ENCODE data around the gene KCNQ2.
A peak's percentile ranks its signal among the peaks of the same experiment; 100 is the strongest.
"Not testable (repeated sequence)": the region's sequence is repeated elsewhere in the genome, so short reads cannot be mapped to it uniquely, and the experiment has no call there.

The KCNQ2 gene

DNA sequence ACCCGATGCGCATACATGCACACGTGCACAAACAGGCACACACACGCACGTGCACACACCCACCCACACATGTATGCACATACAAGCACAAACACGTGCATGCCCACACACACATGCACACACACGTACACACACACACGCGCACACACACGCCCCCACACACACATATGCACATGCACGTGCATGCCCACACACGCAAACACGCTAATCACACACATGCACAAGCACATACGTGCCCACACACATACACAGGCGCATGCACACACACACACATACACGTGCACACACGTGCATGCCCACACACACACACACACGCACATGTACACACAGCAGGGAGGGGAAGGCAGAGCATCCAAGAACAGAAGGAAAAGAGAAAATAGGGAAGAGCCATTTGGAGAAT is 84.5 kb downstream of the KCNQ2 start:
- DNase-seq (ENCODE audit: low read depth in 1 of 2, low spot score in 1 of 2), result no peak

GRCh38 chr20:63387393-63387792 is 85.1 kb downstream of the KCNQ2 start:
- no peak for DNase-seq (ENCODE audit: low read depth in 1 of 2, low spot score in 1 of 2)

- no peak for DNase-seq (ENCODE audit: low read depth in 1 of 2, low spot score in 1 of 2)
Measured at GRCh38 chr20:63386491-63386890, 86.0 kb downstream of the KCNQ2 start.

DNA sequence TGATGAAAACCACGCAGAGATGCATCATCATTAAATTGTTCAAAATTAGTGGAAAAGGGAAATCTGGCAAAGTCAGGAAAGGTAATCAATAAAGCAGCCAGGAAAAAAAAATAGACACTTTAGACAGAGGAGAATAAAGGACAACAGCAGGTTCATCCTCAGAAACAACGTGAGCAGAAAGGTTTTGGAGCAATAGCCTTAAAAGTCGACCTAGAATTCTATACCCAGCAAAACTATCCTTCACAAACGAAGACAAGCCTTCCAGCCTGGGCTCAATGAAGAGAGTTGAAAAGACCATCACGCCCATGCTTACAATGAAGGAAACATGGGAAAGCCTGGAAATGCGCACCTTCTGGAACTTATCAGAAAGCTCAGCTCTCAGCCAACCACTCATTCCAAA is 86.6 kb downstream of the KCNQ2 start:
- no peak for DNase-seq (ENCODE audit: low read depth in 1 of 2, low spot score in 1 of 2)

DNA sequence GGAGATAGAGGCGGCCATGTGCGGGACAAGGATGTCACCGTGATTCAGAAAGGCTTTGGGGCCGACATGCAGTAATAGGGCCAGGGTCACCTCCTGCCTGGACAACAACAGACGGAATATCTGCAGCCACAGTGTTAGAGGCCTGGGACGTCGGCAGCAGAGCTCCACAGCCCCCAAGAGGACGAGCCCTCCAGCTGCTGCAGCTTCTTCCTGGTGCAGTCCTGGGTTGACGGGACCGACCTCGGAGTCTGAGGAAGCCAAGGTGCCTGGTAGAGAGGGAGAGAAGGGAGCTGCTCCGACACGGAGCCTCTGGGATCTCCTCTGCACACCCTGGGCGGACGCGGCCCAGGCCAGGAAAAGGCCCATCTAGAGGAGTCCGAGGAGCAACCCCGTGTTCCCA is 88.1 kb downstream of the KCNQ2 start:
- no peak for DNase-seq (ENCODE audit: low read depth in 1 of 2, low spot score in 1 of 2)

DNA sequence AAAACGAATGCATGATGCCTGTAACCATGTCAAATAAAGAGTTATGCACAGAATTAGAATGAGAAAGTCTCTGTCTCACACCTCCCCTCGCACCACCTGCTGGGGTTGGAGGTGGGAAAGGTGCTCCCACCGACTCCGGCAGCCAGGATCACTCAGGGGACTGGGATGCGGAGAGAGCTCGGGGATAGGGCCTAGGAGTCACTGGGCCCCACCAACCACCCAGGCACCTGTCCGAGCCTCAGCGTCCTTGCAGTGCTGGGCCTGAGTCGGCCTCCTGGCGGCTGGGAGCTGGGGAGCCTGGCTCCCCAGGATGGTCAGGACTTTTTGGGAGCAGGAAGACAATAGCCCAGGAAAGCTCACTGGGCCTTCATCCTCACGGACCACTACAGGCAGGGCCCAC is 88.9 kb downstream of the KCNQ2 start:
- DNase-seq (ENCODE audit: low read depth in 1 of 2, low spot score in 1 of 2), result no peak

GRCh38 chr20:63382551-63383300 is 89.7 kb downstream of the KCNQ2 start:
- no peak for DNase-seq (ENCODE audit: low read depth in 1 of 2, low spot score in 1 of 2)

DNA sequence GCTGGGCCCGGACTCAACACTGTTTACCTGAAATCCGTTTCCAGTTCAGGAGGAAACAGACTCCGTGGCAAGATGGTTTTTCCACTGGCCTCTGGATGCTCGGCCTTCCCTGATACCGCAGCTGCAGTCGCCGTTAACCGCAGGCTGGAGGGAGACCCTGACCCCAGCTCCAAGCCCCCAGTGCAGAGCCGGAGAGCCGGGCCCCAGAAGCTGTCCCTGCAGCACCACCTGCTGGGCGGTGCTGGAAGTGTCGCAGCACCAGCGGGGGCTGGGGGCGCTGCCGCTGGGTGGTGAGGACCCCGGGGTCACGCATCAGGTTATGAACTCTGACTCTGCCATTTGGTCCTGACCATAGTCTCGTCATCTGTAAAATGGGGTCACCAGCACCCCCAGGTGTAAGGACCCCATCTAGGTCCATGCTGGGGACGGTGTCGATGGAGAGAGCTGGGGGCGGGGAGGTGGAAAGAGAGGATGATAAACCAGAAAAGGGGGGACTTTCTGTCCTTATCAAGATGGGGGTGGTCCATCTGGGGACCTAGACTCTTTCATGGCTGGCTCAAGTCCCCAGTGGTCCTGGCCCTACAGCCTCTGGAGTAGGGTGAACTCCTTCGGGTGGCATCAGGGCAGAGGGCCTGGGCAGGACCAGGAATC is 90.5 kb downstream of the KCNQ2 start:
- DNase-seq (ENCODE audit: low read depth in 1 of 2, low spot score in 1 of 2), result peak in 1 of 2 donors; percentile 35

GRCh38 chr20:63380346-63380870 is 92.0 kb downstream of the KCNQ2 start:
- DNase-seq (ENCODE audit: low read depth in 1 of 2, low spot score in 1 of 2), result no peak

DNA sequence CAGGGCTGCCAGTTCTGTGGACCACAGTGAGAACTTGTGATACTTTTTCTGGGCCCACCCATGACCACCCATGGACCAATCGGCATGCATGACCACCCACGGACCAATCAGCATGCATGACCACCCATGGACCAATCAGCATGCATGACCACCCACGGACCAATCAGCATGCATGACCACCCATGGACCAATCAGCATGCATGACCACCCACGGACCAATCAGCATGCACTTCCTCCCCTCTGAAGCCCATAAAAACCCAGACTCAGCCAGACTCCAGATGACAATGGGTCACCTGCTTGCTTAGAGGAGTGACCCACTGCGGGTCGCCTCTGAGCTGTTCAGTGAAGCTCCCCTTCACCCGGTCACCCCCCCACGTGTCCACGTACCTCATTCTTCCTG is 92.6 kb downstream of the KCNQ2 start:
- DNase-seq (ENCODE audit: low read depth in 1 of 2, low spot score in 1 of 2), result not testable (repeated sequence)

GRCh38 chr20:63379296-63379695 is 93.2 kb downstream of the KCNQ2 start:
- DNase-seq (ENCODE audit: low read depth in 1 of 2, low spot score in 1 of 2), result no peak

DNA sequence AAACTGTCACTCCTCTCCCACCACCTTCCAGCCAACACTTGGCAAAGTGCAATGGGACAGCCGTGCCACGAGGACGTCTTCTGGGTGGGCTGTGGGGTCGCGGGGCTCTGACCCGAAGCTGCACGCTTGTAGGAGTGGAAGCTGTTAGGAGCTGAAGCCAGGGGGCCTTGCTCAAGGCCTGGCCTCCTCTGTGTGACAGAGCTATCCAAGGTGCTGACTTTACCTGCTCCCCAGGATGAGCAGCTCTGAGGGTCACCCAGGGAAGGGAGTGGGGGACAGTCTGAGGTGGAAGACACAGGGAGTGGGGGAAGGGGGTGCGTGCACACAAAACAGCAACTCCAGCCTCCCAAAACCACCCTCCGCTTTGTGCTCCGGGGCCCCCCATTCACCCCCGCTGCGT is 93.8 kb downstream of the KCNQ2 start:
- DNase-seq (ENCODE audit: low read depth in 1 of 2, low spot score in 1 of 2), result no peak

DNA sequence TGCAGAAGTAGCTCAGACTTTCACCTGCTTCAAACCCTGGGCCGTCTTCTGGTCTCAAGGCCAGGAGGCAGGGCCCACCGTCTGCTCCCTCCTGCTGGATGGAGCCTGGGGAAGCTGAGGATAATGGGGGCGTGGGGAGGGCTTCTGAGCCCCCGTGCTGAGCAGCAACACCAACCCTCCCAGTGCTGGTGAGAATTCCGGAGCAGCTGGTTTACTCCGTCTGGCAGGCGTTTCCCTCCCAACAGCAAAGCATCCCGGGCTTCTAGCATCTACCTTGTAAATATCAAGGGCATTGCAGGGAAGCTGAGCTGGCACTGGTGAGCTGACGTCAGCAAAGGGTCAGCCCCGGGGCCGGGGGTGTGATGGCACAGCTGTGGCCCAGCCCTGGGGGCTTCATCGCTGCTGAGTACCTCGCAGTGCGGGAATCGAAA is 94.5 kb downstream of the KCNQ2 start:
- DNase-seq (ENCODE audit: low read depth in 1 of 2, low spot score in 1 of 2), result no peak

DNA sequence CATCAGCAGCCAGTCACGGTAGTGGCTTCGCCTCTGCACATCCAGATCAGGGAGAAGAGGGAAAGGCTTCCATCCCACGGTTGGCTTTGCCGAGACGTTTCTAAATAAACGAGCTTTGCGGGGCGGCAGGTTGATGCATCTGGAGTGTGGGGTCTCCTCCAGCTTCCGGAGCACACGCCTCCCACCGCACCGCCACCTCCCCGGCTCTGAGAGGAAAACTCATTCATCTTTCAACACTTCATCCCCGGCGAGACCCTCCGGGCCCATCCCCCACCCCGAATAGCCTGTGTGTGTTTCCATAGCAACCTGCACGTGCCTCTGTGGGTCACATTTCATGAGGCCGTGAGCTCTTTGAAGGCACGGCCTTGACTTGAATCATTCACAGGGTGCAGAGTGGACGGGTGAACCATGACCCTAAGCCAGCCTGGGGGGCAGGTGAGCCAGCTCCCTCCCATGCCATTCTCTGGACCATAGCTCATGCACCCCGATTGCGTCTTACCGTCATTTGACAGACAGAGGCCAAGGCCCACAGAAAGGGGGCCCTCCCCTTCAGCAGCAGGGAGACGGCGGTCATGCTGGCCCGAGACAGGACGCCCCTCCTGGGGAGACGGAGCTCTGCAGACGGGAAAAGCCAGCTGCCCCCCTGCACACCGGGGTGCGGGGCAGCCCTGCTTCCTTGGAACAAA is 95.1 kb downstream of the KCNQ2 start:
- DNase-seq (ENCODE audit: low read depth in 1 of 2, low spot score in 1 of 2), result no peak

GRCh38 chr20:63376283-63377250 is 95.9 kb downstream of the KCNQ2 start:
- no peak for DNase-seq (ENCODE audit: low read depth in 1 of 2, low spot score in 1 of 2)

- no peak for DNase-seq (ENCODE audit: low read depth in 1 of 2, low spot score in 1 of 2)
Measured at GRCh38 chr20:63375438-63375837, 97.0 kb downstream of the KCNQ2 start.

DNA sequence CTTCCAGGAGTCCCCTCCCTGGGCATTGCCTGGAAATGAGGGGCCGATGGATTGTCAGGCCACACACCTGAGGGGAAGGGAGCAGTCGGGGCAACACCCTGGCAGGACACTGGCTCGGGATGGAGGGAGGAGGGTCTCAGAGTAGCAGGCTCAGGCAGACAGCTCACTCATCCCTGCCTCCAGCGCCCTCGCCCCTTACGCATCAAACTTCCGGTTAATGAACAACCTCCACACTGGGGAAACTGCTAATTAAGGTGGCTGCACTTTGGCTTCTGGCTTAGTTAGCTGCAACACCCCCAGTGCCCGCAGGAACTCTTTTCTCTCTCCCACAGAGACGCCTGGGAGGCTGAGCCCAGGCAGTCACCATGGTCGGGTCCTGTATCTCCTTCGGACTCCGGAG is 98.0 kb downstream of the KCNQ2 start:
- DNase-seq (ENCODE audit: low read depth in 1 of 2, low spot score in 1 of 2), result no peak

DNA sequence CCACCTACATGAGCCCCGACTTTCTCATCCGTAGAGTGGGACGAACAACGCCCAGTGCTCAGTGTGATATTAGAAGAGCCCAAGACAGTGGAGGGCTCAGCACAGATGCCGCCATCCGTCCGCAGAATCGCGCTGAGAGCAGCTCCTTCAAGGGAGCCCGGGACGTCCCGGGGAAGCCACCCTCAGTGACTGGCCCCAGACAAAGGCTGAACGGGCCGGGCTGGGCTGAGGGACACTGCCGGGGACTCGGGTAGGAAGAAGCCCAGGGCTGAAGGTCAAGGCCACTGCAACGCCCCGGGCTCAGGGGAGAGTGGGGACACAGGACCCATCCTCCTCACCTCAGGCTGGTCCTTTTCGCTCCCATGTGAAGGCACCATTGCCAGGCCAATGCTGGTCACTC is 98.5 kb downstream of the KCNQ2 start:
- DNase-seq (ENCODE audit: low read depth in 1 of 2, low spot score in 1 of 2), result no peak

- no peak for DNase-seq (ENCODE audit: low read depth in 1 of 2, low spot score in 1 of 2)
Measured at GRCh38 chr20:63372971-63373885, 99.2 kb downstream of the KCNQ2 start.
